WTC11 (cell line): Measurements from ENCODE around the gene PARD3B. TPM values are rescaled to one million over a fixed set of nuclear protein-coding genes. Genes with fewer than 3 reads are reported as not detected.

Source experiments
- ATAC-seq: fragments of 200-7000 bp; cut with Tn5 transposase; 2 replicates; pipeline ENCODE4 v1.10.0; 2021; ENCODE audit warnings: mild to moderate bottlenecking, moderate library complexity
- CTCF ChIA-PET: fragments of 300-600 bp; sonication (Branson Sonifier 250); formaldehyde crosslinking; loops from one replicate; lab custom pipeline; 2021; ENCODE audit warnings: antibody characterized with exemption; lab: Charles Lee
- POLR2A ChIA-PET: fragments of 350-600 bp; sonication (Branson Sonifier 250); formaldehyde crosslinking; loops from one replicate; lab custom pipeline; 2021; ENCODE audit warnings: antibody characterized with exemption; lab: Charles Lee
- DNase-seq: peaks from one replicate; pipeline ENCODE4 v3.0.0; 2021; ENCODE audit warnings: low spot score
- H3K27ac Mint-ChIP-seq: 2 replicates; pipeline ENCODE4 v1.8.0; 2021; ENCODE audit warnings: mixed read lengths
- H3K27me3 Mint-ChIP-seq: 2 replicates; pipeline ENCODE4 v1.8.0; 2021; ENCODE audit warnings: low read depth, mild to moderate bottlenecking, moderate library complexity, mixed read lengths
- H3K36me3 Mint-ChIP-seq: 2 replicates; pipeline ENCODE4 v1.8.0; 2021; ENCODE audit warnings: mixed read lengths
- H3K4me1 Mint-ChIP-seq: 2 replicates; pipeline ENCODE4 v1.8.0; 2022; ENCODE audit warnings: mixed read lengths
- H3K4me3 Mint-ChIP-seq: 2 replicates; pipeline ENCODE4 v1.8.0; 2021; ENCODE audit warnings: mild to moderate bottlenecking, moderate library complexity, mixed read lengths
- H3K9me3 Mint-ChIP-seq: 2 replicates; pipeline ENCODE4 v1.8.0; 2021; ENCODE audit warnings: mixed read lengths
- ATF1 ChIP-seq: sonication (generic); formaldehyde crosslinking; IDR thresholded peaks from 2 replicates; pipeline ENCODE4 v1.8.1; 2023; ENCODE audit warnings: mild to moderate bottlenecking, moderate library complexity, missing genetic modification reagents
- CREB1 ChIP-seq: sonication (generic); formaldehyde crosslinking; IDR thresholded peaks from 2 replicates; pipeline ENCODE4 v1.8.0; 2023; ENCODE audit warnings: mild to moderate bottlenecking, missing genetic modification reagents
- CREM ChIP-seq: sonication (generic); formaldehyde crosslinking; IDR thresholded peaks from 2 replicates; pipeline ENCODE4 v1.8.1; 2022; ENCODE audit warnings: mild to moderate bottlenecking, missing genetic modification reagents, moderate library complexity
- ELF4 ChIP-seq: sonication (generic); formaldehyde crosslinking; IDR thresholded peaks from 2 replicates; pipeline ENCODE4 v1.8.1; 2022; ENCODE audit warnings: low read depth, mild to moderate bottlenecking, moderate library complexity, missing genetic modification reagents
- GABPB1 ChIP-seq: sonication (generic); formaldehyde crosslinking; IDR thresholded peaks from 2 replicates; pipeline ENCODE4 v1.8.1; 2023; ENCODE audit warnings: mild to moderate bottlenecking, missing genetic modification reagents
- GRHL2 ChIP-seq: fragments of 250-450 bp; sonication (Bioruptor Pico); IDR thresholded peaks from 2 replicates; pipeline ENCODE4 v1.8.0; 2022; ENCODE audit warnings: mild to moderate bottlenecking, moderate library complexity; ENCODE audit not compliant: insufficient replicate concordance, severe bottlenecking
- MXD4 ChIP-seq: fragments of 250-450 bp; sonication (Bioruptor Pico); IDR thresholded peaks from 2 replicates; pipeline ENCODE4 v1.8.0; 2021; ENCODE audit warnings: mild to moderate bottlenecking, moderate library complexity, borderline replicate concordance
- NFYB ChIP-seq: sonication (generic); formaldehyde crosslinking; conservative IDR thresholded peaks from 2 replicates; pipeline ENCODE4 v1.8.0; 2022; ENCODE audit warnings: low read depth, missing genetic modification reagents
- RELA ChIP-seq: sonication (generic); formaldehyde crosslinking; IDR thresholded peaks from 2 replicates; pipeline ENCODE4 v1.8.1; 2022; ENCODE audit warnings: missing genetic modification reagents, mild to moderate bottlenecking, borderline replicate concordance
- SOX15 ChIP-seq: fragments of 250-450 bp; sonication (Bioruptor Pico); IDR thresholded peaks from 2 replicates; pipeline ENCODE4 v1.9.0; 2021; ENCODE audit warnings: mild to moderate bottlenecking
- ZNF121 ChIP-seq: sonication (generic); formaldehyde crosslinking; IDR thresholded peaks from 2 replicates; pipeline ENCODE4 v1.8.0; 2023; ENCODE audit warnings: missing genetic modification reagents
- ZNF138 ChIP-seq: sonication (generic); formaldehyde crosslinking; conservative IDR thresholded peaks from 2 replicates; pipeline ENCODE4 v1.8.1; 2022; ENCODE audit warnings: mild to moderate bottlenecking, moderate library complexity, missing genetic modification reagents
- ZNF263 ChIP-seq: sonication (generic); formaldehyde crosslinking; IDR thresholded peaks from 2 replicates; pipeline ENCODE4 v1.8.1; 2022; ENCODE audit warnings: low read depth, mild to moderate bottlenecking, moderate library complexity, missing genetic modification reagents
- total RNA-seq: library from RNA; stranded (reverse); gene quantifications from 3 replicates; pipeline ENCODE4 v1.2.3, GENCODE V29; 2021
- TF ChIP-seq, protein P1 (sequence below): sonication (generic); formaldehyde crosslinking; IDR thresholded peaks from 2 replicates; pipeline ENCODE4 v1.8.0; 2022; ENCODE audit warnings: mild to moderate bottlenecking, missing genetic modification reagents
- TF ChIP-seq, protein P2 (sequence below): sonication (generic); formaldehyde crosslinking; IDR thresholded peaks from 2 replicates; pipeline ENCODE4 v1.8.1; 2023; ENCODE audit warnings: mild to moderate bottlenecking, missing genetic modification reagents
- TF ChIP-seq, protein P3 (sequence below): sonication (generic); formaldehyde crosslinking; IDR thresholded peaks from 2 replicates; pipeline ENCODE4 v1.8.0; 2022; ENCODE audit warnings: missing genetic modification reagents
- TF ChIP-seq, protein P4 (sequence below): fragments of 200-600 bp; IDR thresholded peaks from 2 replicates; pipeline ENCODE4 v1.8.0; 2022; ENCODE audit warnings: antibody characterized with exemption
- TF ChIP-seq, protein P5 (sequence below): sonication (generic); formaldehyde crosslinking; IDR thresholded peaks from 2 replicates; pipeline ENCODE4 v1.8.0; 2023; ENCODE audit warnings: missing genetic modification reagents
- TF ChIP-seq, protein P6 (sequence below): sonication (generic); formaldehyde crosslinking; IDR thresholded peaks from 2 replicates; pipeline ENCODE4 v1.8.1; 2022; ENCODE audit warnings: mild to moderate bottlenecking, missing genetic modification reagents, moderate library complexity, borderline replicate concordance
- TF ChIP-seq, protein P7 (sequence below): sonication (generic); formaldehyde crosslinking; IDR thresholded peaks from 2 replicates; pipeline ENCODE4 v1.8.0; 2022; ENCODE audit warnings: mild to moderate bottlenecking, missing genetic modification reagents
- TF ChIP-seq, protein P8 (sequence below): sonication (generic); formaldehyde crosslinking; IDR thresholded peaks from 2 replicates; pipeline ENCODE4 v1.8.0; 2022; ENCODE audit warnings: mild to moderate bottlenecking, missing genetic modification reagents
- TF ChIP-seq, protein P9 (sequence below): sonication (generic); formaldehyde crosslinking; IDR thresholded peaks from 2 replicates; pipeline ENCODE4 v1.8.1; 2023; ENCODE audit warnings: mild to moderate bottlenecking, missing genetic modification reagents, moderate library complexity
- TF ChIP-seq, protein P10 (sequence below): sonication (generic); formaldehyde crosslinking; IDR thresholded peaks from 2 replicates; pipeline ENCODE4 v1.8.1; 2022; ENCODE audit warnings: missing genetic modification reagents, borderline replicate concordance

The PARD3B gene
- total RNA-seq, 1 experiment from 2014 or later: 5.6 TPM

DNA sequence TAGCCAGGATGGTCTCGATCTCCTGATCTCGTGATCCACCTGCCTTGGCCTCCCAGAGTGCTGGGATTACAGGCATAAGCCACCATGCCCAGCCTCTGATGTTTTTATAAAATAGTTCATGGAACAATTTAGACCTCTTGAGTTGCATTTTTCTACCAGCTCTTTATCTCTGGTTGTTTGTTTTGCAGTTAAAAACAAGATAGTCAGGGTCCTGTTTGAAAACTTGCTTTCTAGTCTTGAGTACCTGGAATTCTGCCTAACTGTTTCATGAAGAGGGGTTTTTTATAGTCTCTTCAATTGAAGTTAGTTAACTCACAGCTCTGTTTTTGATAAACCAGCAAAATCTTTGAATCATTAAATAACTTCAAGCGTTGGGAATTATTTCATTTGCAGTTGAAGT lies 244.8 kb downstream of the PARD3B start:
- ChIA-PET CTCF (no interaction called here), POLR2A (no interaction called here)
- Mint-ChIP-seq H3K27ac (no peak overlapping the region), H3K4me1 (no peaks in the 10 kb centered on the region), H3K36me3 (no peaks in the 10 kb centered on the region), H3K4me3 (no peak overlapping the region), H3K27me3 (no peaks in the 10 kb centered on the region), H3K9me3 (no peaks in the 10 kb centered on the region)
- no peak for TF ChIP-seq ZNF121 (CRISPR knock-in tag)
- TF ChIP-seq, protein P1, sequence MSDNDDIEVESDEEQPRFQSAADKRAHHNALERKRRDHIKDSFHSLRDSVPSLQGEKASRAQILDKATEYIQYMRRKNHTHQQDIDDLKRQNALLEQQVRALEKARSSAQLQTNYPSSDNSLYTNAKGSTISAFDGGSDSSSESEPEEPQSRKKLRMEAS (CRISPR knock-in tag): no peak
- TF ChIP-seq ZNF138: no peak
- no peak for TF ChIP-seq NFYB (CRISPR knock-in tag)
- TF ChIP-seq, protein P2, sequence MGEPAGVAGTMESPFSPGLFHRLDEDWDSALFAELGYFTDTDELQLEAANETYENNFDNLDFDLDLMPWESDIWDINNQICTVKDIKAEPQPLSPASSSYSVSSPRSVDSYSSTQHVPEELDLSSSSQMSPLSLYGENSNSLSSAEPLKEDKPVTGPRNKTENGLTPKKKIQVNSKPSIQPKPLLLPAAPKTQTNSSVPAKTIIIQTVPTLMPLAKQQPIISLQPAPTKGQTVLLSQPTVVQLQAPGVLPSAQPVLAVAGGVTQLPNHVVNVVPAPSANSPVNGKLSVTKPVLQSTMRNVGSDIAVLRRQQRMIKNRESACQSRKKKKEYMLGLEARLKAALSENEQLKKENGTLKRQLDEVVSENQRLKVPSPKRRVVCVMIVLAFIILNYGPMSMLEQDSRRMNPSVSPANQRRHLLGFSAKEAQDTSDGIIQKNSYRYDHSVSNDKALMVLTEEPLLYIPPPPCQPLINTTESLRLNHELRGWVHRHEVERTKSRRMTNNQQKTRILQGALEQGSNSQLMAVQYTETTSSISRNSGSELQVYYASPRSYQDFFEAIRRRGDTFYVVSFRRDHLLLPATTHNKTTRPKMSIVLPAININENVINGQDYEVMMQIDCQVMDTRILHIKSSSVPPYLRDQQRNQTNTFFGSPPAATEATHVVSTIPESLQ (CRISPR knock-in tag): no peak
- no peak for TF ChIP-seq CREM
- no peak for TF ChIP-seq MXD4
- no peak for TF ChIP-seq GABPB1
- TF ChIP-seq, protein P3, sequence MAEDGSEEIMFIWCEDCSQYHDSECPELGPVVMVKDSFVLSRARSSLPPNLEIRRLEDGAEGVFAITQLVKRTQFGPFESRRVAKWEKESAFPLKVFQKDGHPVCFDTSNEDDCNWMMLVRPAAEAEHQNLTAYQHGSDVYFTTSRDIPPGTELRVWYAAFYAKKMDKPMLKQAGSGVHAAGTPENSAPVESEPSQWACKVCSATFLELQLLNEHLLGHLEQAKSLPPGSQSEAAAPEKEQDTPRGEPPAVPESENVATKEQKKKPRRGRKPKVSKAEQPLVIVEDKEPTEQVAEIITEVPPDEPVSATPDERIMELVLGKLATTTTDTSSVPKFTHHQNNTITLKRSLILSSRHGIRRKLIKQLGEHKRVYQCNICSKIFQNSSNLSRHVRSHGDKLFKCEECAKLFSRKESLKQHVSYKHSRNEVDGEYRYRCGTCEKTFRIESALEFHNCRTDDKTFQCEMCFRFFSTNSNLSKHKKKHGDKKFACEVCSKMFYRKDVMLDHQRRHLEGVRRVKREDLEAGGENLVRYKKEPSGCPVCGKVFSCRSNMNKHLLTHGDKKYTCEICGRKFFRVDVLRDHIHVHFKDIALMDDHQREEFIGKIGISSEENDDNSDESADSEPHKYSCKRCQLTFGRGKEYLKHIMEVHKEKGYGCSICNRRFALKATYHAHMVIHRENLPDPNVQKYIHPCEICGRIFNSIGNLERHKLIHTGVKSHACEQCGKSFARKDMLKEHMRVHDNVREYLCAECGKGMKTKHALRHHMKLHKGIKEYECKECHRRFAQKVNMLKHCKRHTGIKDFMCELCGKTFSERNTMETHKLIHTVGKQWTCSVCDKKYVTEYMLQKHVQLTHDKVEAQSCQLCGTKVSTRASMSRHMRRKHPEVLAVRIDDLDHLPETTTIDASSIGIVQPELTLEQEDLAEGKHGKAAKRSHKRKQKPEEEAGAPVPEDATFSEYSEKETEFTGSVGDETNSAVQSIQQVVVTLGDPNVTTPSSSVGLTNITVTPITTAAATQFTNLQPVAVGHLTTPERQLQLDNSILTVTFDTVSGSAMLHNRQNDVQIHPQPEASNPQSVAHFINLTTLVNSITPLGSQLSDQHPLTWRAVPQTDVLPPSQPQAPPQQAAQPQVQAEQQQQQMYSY: no peak
- TF ChIP-seq, protein P4, sequence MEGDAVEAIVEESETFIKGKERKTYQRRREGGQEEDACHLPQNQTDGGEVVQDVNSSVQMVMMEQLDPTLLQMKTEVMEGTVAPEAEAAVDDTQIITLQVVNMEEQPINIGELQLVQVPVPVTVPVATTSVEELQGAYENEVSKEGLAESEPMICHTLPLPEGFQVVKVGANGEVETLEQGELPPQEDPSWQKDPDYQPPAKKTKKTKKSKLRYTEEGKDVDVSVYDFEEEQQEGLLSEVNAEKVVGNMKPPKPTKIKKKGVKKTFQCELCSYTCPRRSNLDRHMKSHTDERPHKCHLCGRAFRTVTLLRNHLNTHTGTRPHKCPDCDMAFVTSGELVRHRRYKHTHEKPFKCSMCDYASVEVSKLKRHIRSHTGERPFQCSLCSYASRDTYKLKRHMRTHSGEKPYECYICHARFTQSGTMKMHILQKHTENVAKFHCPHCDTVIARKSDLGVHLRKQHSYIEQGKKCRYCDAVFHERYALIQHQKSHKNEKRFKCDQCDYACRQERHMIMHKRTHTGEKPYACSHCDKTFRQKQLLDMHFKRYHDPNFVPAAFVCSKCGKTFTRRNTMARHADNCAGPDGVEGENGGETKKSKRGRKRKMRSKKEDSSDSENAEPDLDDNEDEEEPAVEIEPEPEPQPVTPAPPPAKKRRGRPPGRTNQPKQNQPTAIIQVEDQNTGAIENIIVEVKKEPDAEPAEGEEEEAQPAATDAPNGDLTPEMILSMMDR: no peak
- TF ChIP-seq SOX15 (CRISPR knock-in tag): no peak
- TF ChIP-seq, protein P5, sequence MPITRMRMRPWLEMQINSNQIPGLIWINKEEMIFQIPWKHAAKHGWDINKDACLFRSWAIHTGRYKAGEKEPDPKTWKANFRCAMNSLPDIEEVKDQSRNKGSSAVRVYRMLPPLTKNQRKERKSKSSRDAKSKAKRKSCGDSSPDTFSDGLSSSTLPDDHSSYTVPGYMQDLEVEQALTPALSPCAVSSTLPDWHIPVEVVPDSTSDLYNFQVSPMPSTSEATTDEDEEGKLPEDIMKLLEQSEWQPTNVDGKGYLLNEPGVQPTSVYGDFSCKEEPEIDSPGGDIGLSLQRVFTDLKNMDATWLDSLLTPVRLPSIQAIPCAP: no peak
- no peak for TF ChIP-seq ATF1 (CRISPR knock-in tag)
- ATAC-seq (no peak), DNase-seq (no peak)

DNA sequence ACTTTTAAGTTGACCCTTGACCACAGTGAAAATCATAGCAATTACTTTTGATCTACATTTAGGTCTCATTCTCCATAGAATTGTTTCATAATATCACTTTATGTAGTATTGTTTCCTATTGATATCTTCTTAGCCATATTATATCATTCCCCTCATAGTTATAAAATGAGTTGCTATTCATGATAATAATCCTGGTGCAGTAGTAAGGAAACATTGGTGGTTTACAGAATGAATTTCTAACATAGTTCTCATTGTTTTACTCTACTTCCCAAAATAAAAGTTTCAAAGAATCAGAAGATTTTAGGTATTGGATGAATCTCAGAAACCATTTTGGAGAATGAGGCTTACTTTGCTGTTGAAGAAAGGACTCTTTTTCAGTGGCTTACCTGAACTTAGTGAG lies 246.0 kb downstream of the PARD3B start:
- CTCF ChIA-PET: no interaction called here
- Mint-ChIP-seq H3K27ac (no peak overlapping the region), H3K9me3 (no peaks in the 10 kb centered on the region), H3K4me1 (no peaks in the 10 kb centered on the region), H3K4me3 (no peak overlapping the region), H3K27me3 (no peaks in the 10 kb centered on the region), H3K36me3 (no peaks in the 10 kb centered on the region)
- no peak for DNase-seq
- no peak for ATAC-seq
- POLR2A ChIA-PET: no interaction called here
- no peak for TF ChIP-seq CREB1 (CRISPR knock-in tag)
- no peak for TF ChIP-seq ZNF263 (CRISPR knock-in tag)
- TF ChIP-seq, protein P6, sequence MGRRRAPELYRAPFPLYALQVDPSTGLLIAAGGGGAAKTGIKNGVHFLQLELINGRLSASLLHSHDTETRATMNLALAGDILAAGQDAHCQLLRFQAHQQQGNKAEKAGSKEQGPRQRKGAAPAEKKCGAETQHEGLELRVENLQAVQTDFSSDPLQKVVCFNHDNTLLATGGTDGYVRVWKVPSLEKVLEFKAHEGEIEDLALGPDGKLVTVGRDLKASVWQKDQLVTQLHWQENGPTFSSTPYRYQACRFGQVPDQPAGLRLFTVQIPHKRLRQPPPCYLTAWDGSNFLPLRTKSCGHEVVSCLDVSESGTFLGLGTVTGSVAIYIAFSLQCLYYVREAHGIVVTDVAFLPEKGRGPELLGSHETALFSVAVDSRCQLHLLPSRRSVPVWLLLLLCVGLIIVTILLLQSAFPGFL (CRISPR knock-in tag): no peak
- TF ChIP-seq, protein P7, sequence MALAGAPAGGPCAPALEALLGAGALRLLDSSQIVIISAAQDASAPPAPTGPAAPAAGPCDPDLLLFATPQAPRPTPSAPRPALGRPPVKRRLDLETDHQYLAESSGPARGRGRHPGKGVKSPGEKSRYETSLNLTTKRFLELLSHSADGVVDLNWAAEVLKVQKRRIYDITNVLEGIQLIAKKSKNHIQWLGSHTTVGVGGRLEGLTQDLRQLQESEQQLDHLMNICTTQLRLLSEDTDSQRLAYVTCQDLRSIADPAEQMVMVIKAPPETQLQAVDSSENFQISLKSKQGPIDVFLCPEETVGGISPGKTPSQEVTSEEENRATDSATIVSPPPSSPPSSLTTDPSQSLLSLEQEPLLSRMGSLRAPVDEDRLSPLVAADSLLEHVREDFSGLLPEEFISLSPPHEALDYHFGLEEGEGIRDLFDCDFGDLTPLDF: no peak
- TF ChIP-seq, protein P8, sequence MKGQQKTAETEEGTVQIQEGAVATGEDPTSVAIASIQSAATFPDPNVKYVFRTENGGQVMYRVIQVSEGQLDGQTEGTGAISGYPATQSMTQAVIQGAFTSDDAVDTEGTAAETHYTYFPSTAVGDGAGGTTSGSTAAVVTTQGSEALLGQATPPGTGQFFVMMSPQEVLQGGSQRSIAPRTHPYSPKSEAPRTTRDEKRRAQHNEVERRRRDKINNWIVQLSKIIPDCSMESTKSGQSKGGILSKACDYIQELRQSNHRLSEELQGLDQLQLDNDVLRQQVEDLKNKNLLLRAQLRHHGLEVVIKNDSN: no peak
- TF ChIP-seq, protein P9, sequence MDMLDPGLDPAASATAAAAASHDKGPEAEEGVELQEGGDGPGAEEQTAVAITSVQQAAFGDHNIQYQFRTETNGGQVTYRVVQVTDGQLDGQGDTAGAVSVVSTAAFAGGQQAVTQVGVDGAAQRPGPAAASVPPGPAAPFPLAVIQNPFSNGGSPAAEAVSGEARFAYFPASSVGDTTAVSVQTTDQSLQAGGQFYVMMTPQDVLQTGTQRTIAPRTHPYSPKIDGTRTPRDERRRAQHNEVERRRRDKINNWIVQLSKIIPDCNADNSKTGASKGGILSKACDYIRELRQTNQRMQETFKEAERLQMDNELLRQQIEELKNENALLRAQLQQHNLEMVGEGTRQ (CRISPR knock-in tag): no peak
- no peak for TF ChIP-seq RELA (CRISPR knock-in tag)
- TF ChIP-seq ELF4 (CRISPR knock-in tag): no peak
- TF ChIP-seq, protein P10, sequence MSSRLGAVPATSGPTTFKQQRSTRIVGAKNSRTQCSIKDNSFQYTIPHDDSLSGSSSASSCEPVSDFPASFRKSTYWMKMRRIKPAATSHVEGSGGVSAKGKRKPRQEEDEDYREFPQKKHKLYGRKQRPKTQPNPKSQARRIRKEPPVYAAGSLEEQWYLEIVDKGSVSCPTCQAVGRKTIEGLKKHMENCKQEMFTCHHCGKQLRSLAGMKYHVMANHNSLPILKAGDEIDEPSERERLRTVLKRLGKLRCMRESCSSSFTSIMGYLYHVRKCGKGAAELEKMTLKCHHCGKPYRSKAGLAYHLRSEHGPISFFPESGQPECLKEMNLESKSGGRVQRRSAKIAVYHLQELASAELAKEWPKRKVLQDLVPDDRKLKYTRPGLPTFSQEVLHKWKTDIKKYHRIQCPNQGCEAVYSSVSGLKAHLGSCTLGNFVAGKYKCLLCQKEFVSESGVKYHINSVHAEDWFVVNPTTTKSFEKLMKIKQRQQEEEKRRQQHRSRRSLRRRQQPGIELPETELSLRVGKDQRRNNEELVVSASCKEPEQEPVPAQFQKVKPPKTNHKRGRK (CRISPR knock-in tag): no peak
- no peak for TF ChIP-seq GRHL2
